WTC11 (cell line): Measurements from ENCODE around the gene ECHS1. TPM values are rescaled to one million over a fixed set of nuclear protein-coding genes. Genes with fewer than 3 reads are reported as not detected.

Experiments used
- ATAC-seq: fragments of 200-7000 bp; cut with Tn5 transposase; 2 replicates; pipeline ENCODE4 v1.10.0; 2021; ENCODE audit warnings: mild to moderate bottlenecking, moderate library complexity
- CTCF ChIA-PET: fragments of 300-600 bp; sonication (Branson Sonifier 250); formaldehyde crosslinking; loops from one replicate; lab custom pipeline; 2021; ENCODE audit warnings: antibody characterized with exemption; lab: Charles Lee
- POLR2A ChIA-PET: fragments of 350-600 bp; sonication (Branson Sonifier 250); formaldehyde crosslinking; loops from one replicate; lab custom pipeline; 2021; ENCODE audit warnings: antibody characterized with exemption; lab: Charles Lee
- DNase-seq: peaks from one replicate; pipeline ENCODE4 v3.0.0; 2021; ENCODE audit warnings: low spot score
- H3K27ac Mint-ChIP-seq: 2 replicates; pipeline ENCODE4 v1.8.0; 2021; ENCODE audit warnings: mixed read lengths
- H3K27me3 Mint-ChIP-seq: 2 replicates; pipeline ENCODE4 v1.8.0; 2021; ENCODE audit warnings: low read depth, mild to moderate bottlenecking, moderate library complexity, mixed read lengths
- H3K36me3 Mint-ChIP-seq: 2 replicates; pipeline ENCODE4 v1.8.0; 2021; ENCODE audit warnings: mixed read lengths
- H3K4me1 Mint-ChIP-seq: 2 replicates; pipeline ENCODE4 v1.8.0; 2022; ENCODE audit warnings: mixed read lengths
- H3K4me3 Mint-ChIP-seq: 2 replicates; pipeline ENCODE4 v1.8.0; 2021; ENCODE audit warnings: mild to moderate bottlenecking, moderate library complexity, mixed read lengths
- H3K9me3 Mint-ChIP-seq: 2 replicates; pipeline ENCODE4 v1.8.0; 2021; ENCODE audit warnings: mixed read lengths
- CREM ChIP-seq: sonication (generic); formaldehyde crosslinking; IDR thresholded peaks from 2 replicates; pipeline ENCODE4 v1.8.1; 2022; ENCODE audit warnings: mild to moderate bottlenecking, missing genetic modification reagents, moderate library complexity
- GRHL2 ChIP-seq: fragments of 250-450 bp; sonication (Bioruptor Pico); IDR thresholded peaks from 2 replicates; pipeline ENCODE4 v1.8.0; 2022; ENCODE audit warnings: mild to moderate bottlenecking, moderate library complexity; ENCODE audit not compliant: insufficient replicate concordance, severe bottlenecking
- HMGA2 ChIP-seq: fragments of 250-450 bp; sonication (Bioruptor Pico); IDR thresholded peaks from 2 replicates; pipeline ENCODE4 v1.4.0; 2021; ENCODE audit warnings: mild to moderate bottlenecking, moderate library complexity
- MXD4 ChIP-seq: fragments of 250-450 bp; sonication (Bioruptor Pico); IDR thresholded peaks from 2 replicates; pipeline ENCODE4 v1.8.0; 2021; ENCODE audit warnings: mild to moderate bottlenecking, moderate library complexity, borderline replicate concordance
- NFE2L1 ChIP-seq: sonication (generic); formaldehyde crosslinking; IDR thresholded peaks from 2 replicates; pipeline ENCODE4 v1.8.1; 2023; ENCODE audit warnings: missing genetic modification reagents
- RELA ChIP-seq: sonication (generic); formaldehyde crosslinking; IDR thresholded peaks from 2 replicates; pipeline ENCODE4 v1.8.1; 2022; ENCODE audit warnings: missing genetic modification reagents, mild to moderate bottlenecking, borderline replicate concordance
- SMAD3 ChIP-seq: sonication (generic); formaldehyde crosslinking; IDR thresholded peaks from 2 replicates; pipeline ENCODE4 v1.8.0; 2022; ENCODE audit warnings: missing genetic modification reagents, mild to moderate bottlenecking, borderline replicate concordance
- SMAD4 ChIP-seq: sonication (generic); formaldehyde crosslinking; IDR thresholded peaks from 2 replicates; pipeline ENCODE4 v1.8.0; 2022; ENCODE audit warnings: mild to moderate bottlenecking, missing genetic modification reagents
- SP1 ChIP-seq: sonication (generic); formaldehyde crosslinking; conservative IDR thresholded peaks from 2 replicates; pipeline ENCODE4 v1.8.1; 2022; ENCODE audit warnings: missing genetic modification reagents
- ZBTB21 ChIP-seq: sonication (generic); formaldehyde crosslinking; IDR thresholded peaks from 2 replicates; pipeline ENCODE4 v1.8.1; 2023; ENCODE audit warnings: mild to moderate bottlenecking, missing genetic modification reagents, borderline replicate concordance
- ZNF121 ChIP-seq: sonication (generic); formaldehyde crosslinking; IDR thresholded peaks from 2 replicates; pipeline ENCODE4 v1.8.0; 2023; ENCODE audit warnings: missing genetic modification reagents
- ZNF232 ChIP-seq: sonication (generic); formaldehyde crosslinking; IDR thresholded peaks from 2 replicates; pipeline ENCODE4 v1.8.0; 2022; ENCODE audit warnings: mild to moderate bottlenecking, missing genetic modification reagents
- total RNA-seq: library from RNA; stranded (reverse); gene quantifications from 3 replicates; pipeline ENCODE4 v1.2.3, GENCODE V29; 2021
- TF ChIP-seq, protein P1 (sequence below): sonication (generic); formaldehyde crosslinking; IDR thresholded peaks from 2 replicates; pipeline ENCODE4 v1.8.1; 2023; ENCODE audit warnings: mild to moderate bottlenecking, moderate library complexity, missing genetic modification reagents
- TF ChIP-seq, protein P2 (sequence below): fragments of 250-450 bp; sonication (Bioruptor Pico); IDR thresholded peaks from 2 replicates; pipeline ENCODE4 v1.9.0; 2021; ENCODE audit warnings: mild to moderate bottlenecking, borderline replicate concordance
- TF ChIP-seq, protein P3 (sequence below): fragments of 200-600 bp; IDR thresholded peaks from 2 replicates; pipeline ENCODE4 v1.8.0; 2022; ENCODE audit warnings: antibody characterized with exemption
- TF ChIP-seq, protein P4 (sequence below): sonication (generic); formaldehyde crosslinking; IDR thresholded peaks from 2 replicates; pipeline ENCODE4 v1.8.0; 2022; ENCODE audit warnings: mild to moderate bottlenecking, missing genetic modification reagents
- TF ChIP-seq, protein P5 (sequence below): fragments of 250-450 bp; sonication (Bioruptor Pico); IDR thresholded peaks from 2 replicates; pipeline ENCODE4 v2.1.2; 2022; ENCODE audit warnings: mild to moderate bottlenecking, moderate library complexity
- TF ChIP-seq, protein P6 (sequence below): fragments of 250-450 bp; sonication (Bioruptor Pico); IDR thresholded peaks from 2 replicates; pipeline ENCODE4 v1.9.0; 2021; ENCODE audit warnings: mild to moderate bottlenecking

Gene ECHS1
- total RNA-seq, 1 experiment from 2014 or later: 84.1 TPM

DNA sequence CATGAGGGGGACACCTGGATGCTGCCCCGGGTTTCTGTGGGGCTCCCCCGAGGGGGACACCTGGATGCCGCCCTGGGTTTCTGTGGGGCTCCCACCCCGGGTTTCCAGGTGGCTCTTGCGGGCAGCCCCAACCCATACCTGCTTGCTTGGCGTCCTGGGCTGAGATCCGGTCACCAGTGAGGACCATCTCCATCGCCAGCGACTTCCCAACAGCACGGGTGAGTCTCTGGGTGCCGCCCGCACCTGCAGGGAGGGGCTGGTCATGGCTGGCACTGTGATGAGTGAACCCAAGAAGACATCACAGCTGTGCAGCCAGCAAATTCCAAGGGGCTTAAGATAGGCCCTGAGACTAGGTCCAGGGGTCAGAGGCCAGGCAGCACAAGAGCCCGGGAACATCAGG is 6.4 kb downstream of the ECHS1 start (continued):
- TF ChIP-seq, protein P1, sequence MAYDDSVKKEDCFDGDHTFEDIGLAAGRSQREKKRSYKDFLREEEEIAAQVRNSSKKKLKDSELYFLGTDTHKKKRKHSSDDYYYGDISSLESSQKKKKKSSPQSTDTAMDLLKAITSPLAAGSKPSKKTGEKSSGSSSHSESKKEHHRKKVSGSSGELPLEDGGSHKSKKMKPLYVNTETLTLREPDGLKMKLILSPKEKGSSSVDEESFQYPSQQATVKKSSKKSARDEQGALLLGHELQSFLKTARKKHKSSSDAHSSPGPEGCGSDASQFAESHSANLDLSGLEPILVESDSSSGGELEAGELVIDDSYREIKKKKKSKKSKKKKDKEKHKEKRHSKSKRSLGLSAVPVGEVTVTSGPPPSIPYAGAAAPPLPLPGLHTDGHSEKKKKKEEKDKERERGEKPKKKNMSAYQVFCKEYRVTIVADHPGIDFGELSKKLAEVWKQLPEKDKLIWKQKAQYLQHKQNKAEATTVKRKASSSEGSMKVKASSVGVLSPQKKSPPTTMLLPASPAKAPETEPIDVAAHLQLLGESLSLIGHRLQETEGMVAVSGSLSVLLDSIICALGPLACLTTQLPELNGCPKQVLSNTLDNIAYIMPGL (CRISPR knock-in tag): no peak
- TF ChIP-seq ZBTB21 (CRISPR knock-in tag): no peak
- TF ChIP-seq, protein P2, sequence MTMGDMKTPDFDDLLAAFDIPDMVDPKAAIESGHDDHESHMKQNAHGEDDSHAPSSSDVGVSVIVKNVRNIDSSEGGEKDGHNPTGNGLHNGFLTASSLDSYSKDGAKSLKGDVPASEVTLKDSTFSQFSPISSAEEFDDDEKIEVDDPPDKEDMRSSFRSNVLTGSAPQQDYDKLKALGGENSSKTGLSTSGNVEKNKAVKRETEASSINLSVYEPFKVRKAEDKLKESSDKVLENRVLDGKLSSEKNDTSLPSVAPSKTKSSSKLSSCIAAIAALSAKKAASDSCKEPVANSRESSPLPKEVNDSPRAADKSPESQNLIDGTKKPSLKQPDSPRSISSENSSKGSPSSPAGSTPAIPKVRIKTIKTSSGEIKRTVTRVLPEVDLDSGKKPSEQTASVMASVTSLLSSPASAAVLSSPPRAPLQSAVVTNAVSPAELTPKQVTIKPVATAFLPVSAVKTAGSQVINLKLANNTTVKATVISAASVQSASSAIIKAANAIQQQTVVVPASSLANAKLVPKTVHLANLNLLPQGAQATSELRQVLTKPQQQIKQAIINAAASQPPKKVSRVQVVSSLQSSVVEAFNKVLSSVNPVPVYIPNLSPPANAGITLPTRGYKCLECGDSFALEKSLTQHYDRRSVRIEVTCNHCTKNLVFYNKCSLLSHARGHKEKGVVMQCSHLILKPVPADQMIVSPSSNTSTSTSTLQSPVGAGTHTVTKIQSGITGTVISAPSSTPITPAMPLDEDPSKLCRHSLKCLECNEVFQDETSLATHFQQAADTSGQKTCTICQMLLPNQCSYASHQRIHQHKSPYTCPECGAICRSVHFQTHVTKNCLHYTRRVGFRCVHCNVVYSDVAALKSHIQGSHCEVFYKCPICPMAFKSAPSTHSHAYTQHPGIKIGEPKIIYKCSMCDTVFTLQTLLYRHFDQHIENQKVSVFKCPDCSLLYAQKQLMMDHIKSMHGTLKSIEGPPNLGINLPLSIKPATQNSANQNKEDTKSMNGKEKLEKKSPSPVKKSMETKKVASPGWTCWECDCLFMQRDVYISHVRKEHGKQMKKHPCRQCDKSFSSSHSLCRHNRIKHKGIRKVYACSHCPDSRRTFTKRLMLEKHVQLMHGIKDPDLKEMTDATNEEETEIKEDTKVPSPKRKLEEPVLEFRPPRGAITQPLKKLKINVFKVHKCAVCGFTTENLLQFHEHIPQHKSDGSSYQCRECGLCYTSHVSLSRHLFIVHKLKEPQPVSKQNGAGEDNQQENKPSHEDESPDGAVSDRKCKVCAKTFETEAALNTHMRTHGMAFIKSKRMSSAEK (CRISPR knock-in tag): no peak

DNA sequence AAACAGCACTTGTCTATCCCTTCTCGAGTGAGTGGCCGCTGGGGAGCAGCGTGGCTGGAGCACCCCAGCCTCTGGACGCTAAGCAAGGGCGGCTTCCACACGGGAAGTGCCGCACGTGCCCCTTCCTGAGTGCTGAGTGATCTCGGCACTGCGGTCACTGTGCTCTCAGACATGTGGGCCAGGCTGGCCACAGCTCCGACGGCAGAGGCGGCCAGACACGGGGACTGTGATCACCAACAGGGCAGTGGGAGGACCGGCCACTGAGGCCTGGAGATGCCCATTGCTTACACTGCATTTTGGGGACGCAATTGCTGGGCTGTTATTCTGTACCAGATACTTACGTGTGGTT is 7.0 kb downstream of the ECHS1 start:
- no peaks in the 10 kb centered on the region for H3K27me3 Mint-ChIP-seq
- H3K9me3 Mint-ChIP-seq: no peaks in the 10 kb centered on the region
- POLR2A ChIA-PET: no interaction called here
- H3K27ac Mint-ChIP-seq: no peak overlapping the region
- DNase-seq (no peak), ATAC-seq (no peak)
- H3K36me3 Mint-ChIP-seq: peaks cover 57% of the 10 kb centered on the region
- no peaks in the 10 kb centered on the region for H3K4me1 Mint-ChIP-seq
- H3K4me3 Mint-ChIP-seq: no peak overlapping the region
- CTCF ChIA-PET: no interaction called here
- TF ChIP-seq, protein P2 (CRISPR knock-in tag): no peak
- TF ChIP-seq, protein P3, sequence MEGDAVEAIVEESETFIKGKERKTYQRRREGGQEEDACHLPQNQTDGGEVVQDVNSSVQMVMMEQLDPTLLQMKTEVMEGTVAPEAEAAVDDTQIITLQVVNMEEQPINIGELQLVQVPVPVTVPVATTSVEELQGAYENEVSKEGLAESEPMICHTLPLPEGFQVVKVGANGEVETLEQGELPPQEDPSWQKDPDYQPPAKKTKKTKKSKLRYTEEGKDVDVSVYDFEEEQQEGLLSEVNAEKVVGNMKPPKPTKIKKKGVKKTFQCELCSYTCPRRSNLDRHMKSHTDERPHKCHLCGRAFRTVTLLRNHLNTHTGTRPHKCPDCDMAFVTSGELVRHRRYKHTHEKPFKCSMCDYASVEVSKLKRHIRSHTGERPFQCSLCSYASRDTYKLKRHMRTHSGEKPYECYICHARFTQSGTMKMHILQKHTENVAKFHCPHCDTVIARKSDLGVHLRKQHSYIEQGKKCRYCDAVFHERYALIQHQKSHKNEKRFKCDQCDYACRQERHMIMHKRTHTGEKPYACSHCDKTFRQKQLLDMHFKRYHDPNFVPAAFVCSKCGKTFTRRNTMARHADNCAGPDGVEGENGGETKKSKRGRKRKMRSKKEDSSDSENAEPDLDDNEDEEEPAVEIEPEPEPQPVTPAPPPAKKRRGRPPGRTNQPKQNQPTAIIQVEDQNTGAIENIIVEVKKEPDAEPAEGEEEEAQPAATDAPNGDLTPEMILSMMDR: no peak
- TF ChIP-seq ZNF232 (CRISPR knock-in tag): no peak
- no peak for TF ChIP-seq CREM
- no peak for TF ChIP-seq NFE2L1 (CRISPR knock-in tag)
- no peak for TF ChIP-seq MXD4 (CRISPR knock-in tag)
- no peak for TF ChIP-seq ZNF121 (CRISPR knock-in tag)
- no peak for TF ChIP-seq SP1 (CRISPR knock-in tag)
- no peak for TF ChIP-seq RELA (CRISPR knock-in tag)
- no peak for TF ChIP-seq HMGA2
- TF ChIP-seq, protein P4, sequence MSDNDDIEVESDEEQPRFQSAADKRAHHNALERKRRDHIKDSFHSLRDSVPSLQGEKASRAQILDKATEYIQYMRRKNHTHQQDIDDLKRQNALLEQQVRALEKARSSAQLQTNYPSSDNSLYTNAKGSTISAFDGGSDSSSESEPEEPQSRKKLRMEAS: no peak
- TF ChIP-seq SMAD3 (CRISPR knock-in tag): no peak
- TF ChIP-seq, protein P5, sequence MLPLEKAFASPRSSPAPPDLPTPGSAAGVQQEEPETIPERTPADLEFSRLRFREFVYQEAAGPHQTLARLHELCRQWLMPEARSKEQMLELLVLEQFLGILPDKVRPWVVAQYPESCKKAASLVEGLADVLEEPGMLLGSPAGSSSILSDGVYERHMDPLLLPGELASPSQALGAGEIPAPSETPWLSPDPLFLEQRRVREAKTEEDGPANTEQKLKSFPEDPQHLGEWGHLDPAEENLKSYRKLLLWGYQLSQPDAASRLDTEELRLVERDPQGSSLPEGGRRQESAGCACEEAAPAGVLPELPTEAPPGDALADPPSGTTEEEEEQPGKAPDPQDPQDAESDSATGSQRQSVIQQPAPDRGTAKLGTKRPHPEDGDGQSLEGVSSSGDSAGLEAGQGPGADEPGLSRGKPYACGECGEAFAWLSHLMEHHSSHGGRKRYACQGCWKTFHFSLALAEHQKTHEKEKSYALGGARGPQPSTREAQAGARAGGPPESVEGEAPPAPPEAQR: no peak
- no peak for TF ChIP-seq SMAD4 (CRISPR knock-in tag)
- TF ChIP-seq, protein P6, sequence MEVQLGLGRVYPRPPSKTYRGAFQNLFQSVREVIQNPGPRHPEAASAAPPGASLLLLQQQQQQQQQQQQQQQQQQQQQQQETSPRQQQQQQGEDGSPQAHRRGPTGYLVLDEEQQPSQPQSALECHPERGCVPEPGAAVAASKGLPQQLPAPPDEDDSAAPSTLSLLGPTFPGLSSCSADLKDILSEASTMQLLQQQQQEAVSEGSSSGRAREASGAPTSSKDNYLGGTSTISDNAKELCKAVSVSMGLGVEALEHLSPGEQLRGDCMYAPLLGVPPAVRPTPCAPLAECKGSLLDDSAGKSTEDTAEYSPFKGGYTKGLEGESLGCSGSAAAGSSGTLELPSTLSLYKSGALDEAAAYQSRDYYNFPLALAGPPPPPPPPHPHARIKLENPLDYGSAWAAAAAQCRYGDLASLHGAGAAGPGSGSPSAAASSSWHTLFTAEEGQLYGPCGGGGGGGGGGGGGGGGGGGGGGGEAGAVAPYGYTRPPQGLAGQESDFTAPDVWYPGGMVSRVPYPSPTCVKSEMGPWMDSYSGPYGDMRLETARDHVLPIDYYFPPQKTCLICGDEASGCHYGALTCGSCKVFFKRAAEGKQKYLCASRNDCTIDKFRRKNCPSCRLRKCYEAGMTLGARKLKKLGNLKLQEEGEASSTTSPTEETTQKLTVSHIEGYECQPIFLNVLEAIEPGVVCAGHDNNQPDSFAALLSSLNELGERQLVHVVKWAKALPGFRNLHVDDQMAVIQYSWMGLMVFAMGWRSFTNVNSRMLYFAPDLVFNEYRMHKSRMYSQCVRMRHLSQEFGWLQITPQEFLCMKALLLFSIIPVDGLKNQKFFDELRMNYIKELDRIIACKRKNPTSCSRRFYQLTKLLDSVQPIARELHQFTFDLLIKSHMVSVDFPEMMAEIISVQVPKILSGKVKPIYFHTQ: no peak
- TF ChIP-seq GRHL2 (CRISPR knock-in tag): no peak
